Activated CD8-positive, alpha-beta T cell treated with anti-CD3 and anti-CD28 coated beads for 36 hours (primary cell): ENCODE data around the gene RBP5. TPM values are rescaled to one million over a fixed set of nuclear protein-coding genes. Genes with fewer than 3 reads are reported as not detected.
A peak's percentile ranks its signal among the peaks of the same experiment; 100 is the strongest.

ENCODE experiments used
- ATAC-seq: fragments of 200-7000 bp; cut with Tn5 transposase; one replicate; pipeline ENCODE4 v1.10.0; 2021; ENCODE audit warnings: mild to moderate bottlenecking, moderate library complexity
- CTCF ChIA-PET: fragments of 350-600 bp; sonication (Branson Sonifier 250); formaldehyde crosslinking; loops from one replicate; lab custom pipeline; 2021; ENCODE audit warnings: antibody characterized with exemption; lab: Charles Lee
- POLR2A ChIA-PET: fragments of 350-600 bp; sonication (Branson Sonifier 250); formaldehyde crosslinking; loops from one replicate; lab custom pipeline; 2021; ENCODE audit warnings: antibody characterized with exemption; lab: Charles Lee
- DNase-seq: peaks from one replicate; pipeline ENCODE4 v3.0.0-alpha.2; 2020
- H3K27ac Mint-ChIP-seq: one replicate; pipeline ENCODE4 v1.8.0; 2021; ENCODE audit warnings: mild to moderate bottlenecking, mixed read lengths
- H3K27me3 Mint-ChIP-seq: one replicate; pipeline ENCODE4 v1.8.0; 2021; ENCODE audit warnings: mixed read lengths
- H3K36me3 Mint-ChIP-seq: one replicate; pipeline ENCODE4 v1.8.0; 2021; ENCODE audit warnings: low read depth, mixed read lengths
- H3K4me1 Mint-ChIP-seq: one replicate; pipeline ENCODE4 v1.8.0; 2021; ENCODE audit warnings: low read depth, mixed read lengths
- H3K4me3 Mint-ChIP-seq: one replicate; pipeline ENCODE4 v1.8.0; 2021; ENCODE audit warnings: mild to moderate bottlenecking, moderate library complexity, mixed read lengths
- H3K9me3 Mint-ChIP-seq: one replicate; pipeline ENCODE4 v1.8.0; 2021; ENCODE audit warnings: mixed read lengths
- CTCF ChIP-seq: fragments of 200-600 bp; IDR thresholded peaks from one replicate; pipeline ENCODE4 v1.8.0; 2022; ENCODE audit warnings: antibody characterized with exemption, mild to moderate bottlenecking
- intact Hi-C: fragments of 100-400 bp; cut with micrococcal nuclease; formaldehyde crosslinking; loops from one replicate; pipeline ENCODE4 v1.10.0; 2022
- total RNA-seq, 2 experiments: library from RNA; stranded (reverse); gene quantifications; one replicate each; pipeline ENCODE4 v1.2.3, GENCODE V29; 2021

Gene RBP5
- total RNA-seq, 2 experiments from 2014 or later = not detected

- TF ChIP-seq CTCF = no peak
- POLR2A ChIA-PET = no interaction called here
- DNase-seq (no peak), ATAC-seq (no peak)
- Mint-ChIP-seq H3K27ac (no peak overlapping the region), H3K9me3 (no peaks in the 10 kb centered on the region), H3K4me3 (no peak overlapping the region), H3K36me3 (peaks cover 1% of the 10 kb centered on the region), H3K27me3 (peaks cover 8% of the 10 kb centered on the region), H3K4me1 (peaks cover 8% of the 10 kb centered on the region)
- intact Hi-C loops = no loop called here
- CTCF ChIA-PET = no interaction called here
Observed at GRCh38 chr12:7158781-7159609, 30.3 kb upstream of the RBP5 start.

GRCh38 chr12:7157391-7157790 is 28.7 kb upstream of the RBP5 start:
- Mint-ChIP-seq H3K4me3 (no peak overlapping the region), H3K36me3 (peaks cover 1% of the 10 kb centered on the region), H3K27me3 (no peaks in the 10 kb centered on the region), H3K4me1 (no peaks in the 10 kb centered on the region), H3K27ac (peak overlapping the region; percentile 10), H3K9me3 (no peaks in the 10 kb centered on the region)
- ChIA-PET CTCF (interaction anchor here (1.2 kb wide), 1 partner anchor 13 kb away, joined by 3 read pairs; no protein-coding TSS in a partner anchor), POLR2A (no interaction called here)
- ATAC-seq (no peak), DNase-seq (no peak)
- no peak for TF ChIP-seq CTCF
- intact Hi-C loops = no loop called here

GRCh38 chr12:7156259-7157197 is 27.8 kb upstream of the RBP5 start:
- Mint-ChIP-seq H3K9me3 (no peaks in the 10 kb centered on the region), H3K4me3 (no peak overlapping the region), H3K4me1 (no peaks in the 10 kb centered on the region), H3K36me3 (peaks cover 1% of the 10 kb centered on the region), H3K27me3 (no peaks in the 10 kb centered on the region), H3K27ac (no peak overlapping the region)
- CTCF ChIA-PET = interaction anchor here (1.2 kb wide), 1 partner anchor 12 kb away, joined by 3 read pairs; no protein-coding TSS in a partner anchor
- intact Hi-C loops = no loop called here
- ATAC-seq (no peak), DNase-seq (no peak)
- no peak for TF ChIP-seq CTCF
- POLR2A ChIA-PET = no interaction called here

GRCh38 chr12:7155471-7156034 is 26.9 kb upstream of the RBP5 start:
- no peaks in the 10 kb centered on the region for H3K27me3 Mint-ChIP-seq
- intact Hi-C loops = no loop called here
- no peak overlapping the region for H3K4me3 Mint-ChIP-seq
- H3K4me1 Mint-ChIP-seq = no peaks in the 10 kb centered on the region
- no peaks in the 10 kb centered on the region for H3K9me3 Mint-ChIP-seq
- ATAC-seq (no peak), DNase-seq (no peak)
- no peak overlapping the region for H3K27ac Mint-ChIP-seq
- ChIA-PET CTCF (interaction anchor here (3.1 kb wide), 1 partner anchor 12 kb away, joined by 26 read pairs; no protein-coding TSS in a partner anchor), POLR2A (no interaction called here)
- peaks cover 1% of the 10 kb centered on the region for H3K36me3 Mint-ChIP-seq
- no peak for TF ChIP-seq CTCF
